ENCODE data around the gene MTMR2. TPM values are rescaled to one million over a fixed set of nuclear protein-coding genes. Genes with fewer than 3 reads are reported as not detected.

The MTMR2 gene
- total and polyA plus RNA-seq, 2 of the 13 experiments (the other 11 are each of a cell fraction or from before 2014, with no cell fraction given) = 12.7 to 22.3 TPM

DNA sequence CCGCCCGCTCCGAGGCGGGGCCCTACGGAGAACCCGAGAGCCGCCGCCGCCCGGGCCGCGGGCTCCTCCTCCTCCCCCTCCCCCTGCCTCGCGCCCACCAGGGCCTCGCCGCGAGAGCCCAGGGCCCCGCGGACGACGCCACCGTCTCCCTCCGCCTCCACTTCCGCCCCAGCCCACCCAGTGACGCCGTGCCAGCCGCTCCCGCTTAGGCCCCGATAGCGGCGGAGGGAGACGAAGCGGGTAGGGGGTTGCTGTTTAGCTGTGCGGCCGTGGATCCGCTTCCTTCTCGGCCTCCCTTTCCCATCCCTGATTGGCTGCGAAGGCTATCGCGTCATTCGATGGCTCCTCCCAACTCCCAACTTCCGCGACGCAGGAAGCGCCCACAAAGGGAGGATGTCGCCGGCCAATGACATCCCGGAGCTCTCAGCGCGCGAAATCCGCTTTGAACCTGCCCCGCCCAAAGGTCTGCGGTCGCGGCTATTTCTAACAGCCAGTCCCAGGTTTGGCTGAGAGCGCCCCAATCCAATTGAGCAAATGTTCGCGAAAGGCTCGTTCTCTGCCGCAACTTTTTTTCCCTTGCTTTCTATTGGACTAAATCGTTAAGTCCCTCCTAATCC is 134.3 kb downstream of the MTMR2 start, which contains the start of gene FAM76B (continued):
- TF ChIP-seq HMG20A (CRISPR knock-in tag; IDR thresholded peaks at IDR 0.05; ENCODE audit: borderline replicate concordance) (no peak; the same call in 1 of the 2 replicates), NFE2L1 (CRISPR knock-in tag; IDR thresholded peaks at IDR 0.05; ENCODE audit: borderline replicate concordance) (no peak), MBD4 (IDR thresholded peaks at IDR 0.05; ENCODE audit: borderline replicate concordance, low read length) (no peak), MIER2 (CRISPR knock-in tag; IDR thresholded peaks at IDR 0.05) (0 out of 2 replicates have a peak, but pooled peaks have one; percentile 38), ZMYM2 (CRISPR knock-in tag; IDR thresholded peaks at IDR 0.05) (no peak), DPF2 (CRISPR knock-in tag; IDR thresholded peaks at IDR 0.05; ENCODE audit: borderline replicate concordance, low read depth) (no peak), ZNF639 (CRISPR knock-in tag; conservative IDR thresholded peaks at IDR 0.05) (peak; percentile 95), PBX2 (CRISPR knock-in tag; IDR thresholded peaks at IDR 0.05) (no peak), ARID2 (CRISPR knock-in tag; IDR thresholded peaks at IDR 0.05; ENCODE audit: borderline replicate concordance) (no peak), KLF9 (CRISPR knock-in tag; IDR thresholded peaks at IDR 0.05; ENCODE audit: low read depth) (0 out of 2 replicates have a peak, but pooled peaks have one; percentile 24), MAFG (CRISPR knock-in tag; IDR thresholded peaks at IDR 0.05) (no peak), KLF6 (CRISPR knock-in tag; IDR thresholded peaks at IDR 0.05) (peak; percentile 96), BATF2 (CRISPR knock-in tag; IDR thresholded peaks at IDR 0.05) (0 out of 2 replicates have a peak, but pooled peaks have one; percentile 88), ZNF572 (CRISPR knock-in tag; IDR thresholded peaks at IDR 0.05) (no peak), ZBTB7B (CRISPR knock-in tag; IDR thresholded peaks at IDR 0.05) (peak; percentile 81), ZNF484 (CRISPR knock-in tag; IDR thresholded peaks at IDR 0.05; ENCODE audit: borderline replicate concordance, low read depth) (no peak), NFRKB (IDR thresholded peaks at IDR 0.05) (no peak), ZNF569 (CRISPR knock-in tag; IDR thresholded peaks at IDR 0.05; ENCODE audit: borderline replicate concordance) (no peak), NR2F6 (IDR thresholded peaks at IDR 0.05) (no peak), NR2F6 (CRISPR knock-in tag; IDR thresholded peaks at IDR 0.05) (peak; percentile 13; the same call in 1 of the 2 replicates), ZNF644 (CRISPR knock-in tag; IDR thresholded peaks at IDR 0.05; ENCODE audit: low read depth) (no peak; the same call in 1 of the 2 replicates)
- TF ChIP-seq, protein P1, sequence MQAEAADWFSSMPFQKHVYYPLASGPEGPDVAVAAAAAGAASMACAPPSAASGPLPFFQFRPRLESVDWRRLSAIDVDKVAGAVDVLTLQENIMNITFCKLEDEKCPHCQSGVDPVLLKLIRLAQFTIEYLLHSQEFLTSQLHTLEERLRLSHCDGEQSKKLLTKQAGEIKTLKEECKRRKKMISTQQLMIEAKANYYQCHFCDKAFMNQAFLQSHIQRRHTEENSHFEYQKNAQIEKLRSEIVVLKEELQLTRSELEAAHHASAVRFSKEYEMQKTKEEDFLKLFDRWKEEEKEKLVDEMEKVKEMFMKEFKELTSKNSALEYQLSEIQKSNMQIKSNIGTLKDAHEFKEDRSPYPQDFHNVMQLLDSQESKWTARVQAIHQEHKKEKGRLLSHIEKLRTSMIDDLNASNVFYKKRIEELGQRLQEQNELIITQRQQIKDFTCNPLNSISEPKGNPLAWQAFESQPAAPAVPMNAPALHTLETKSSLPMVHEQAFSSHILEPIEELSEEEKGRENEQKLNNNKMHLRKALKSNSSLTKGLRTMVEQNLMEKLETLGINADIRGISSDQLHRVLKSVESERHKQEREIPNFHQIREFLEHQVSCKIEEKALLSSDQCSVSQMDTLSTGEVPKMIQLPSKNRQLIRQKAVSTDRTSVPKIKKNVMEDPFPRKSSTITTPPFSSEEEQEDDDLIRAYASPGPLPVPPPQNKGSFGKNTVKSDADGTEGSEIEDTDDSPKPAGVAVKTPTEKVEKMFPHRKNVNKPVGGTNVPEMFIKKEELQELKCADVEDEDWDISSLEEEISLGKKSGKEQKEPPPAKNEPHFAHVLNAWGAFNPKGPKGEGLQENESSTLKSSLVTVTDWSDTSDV (CRISPR knock-in tag; IDR thresholded peaks at IDR 0.05) = peak; percentile 72; the same call in 1 of the 2 replicates
- TF ChIP-seq, protein P2, sequence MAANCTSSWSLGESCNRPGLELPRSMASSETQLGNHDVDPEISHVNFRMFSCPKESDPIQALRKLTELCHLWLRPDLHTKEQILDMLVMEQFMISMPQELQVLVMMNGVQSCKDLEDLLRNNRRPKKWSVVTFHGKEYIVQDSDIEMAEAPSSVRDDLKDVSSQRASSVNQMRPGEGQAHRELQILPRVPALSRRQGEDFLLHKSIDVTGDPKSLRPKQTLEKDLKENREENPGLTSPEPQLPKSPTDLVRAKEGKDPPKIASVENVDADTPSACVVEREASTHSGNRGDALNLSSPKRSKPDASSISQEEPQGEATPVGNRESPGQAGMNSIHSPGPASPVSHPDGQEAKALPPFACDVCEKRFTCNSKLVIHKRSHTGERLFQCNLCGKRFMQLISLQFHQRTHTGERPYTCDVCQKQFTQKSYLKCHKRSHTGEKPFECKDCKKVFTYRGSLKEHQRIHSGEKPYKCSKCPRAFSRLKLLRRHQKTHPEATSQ (CRISPR knock-in tag; IDR thresholded peaks at IDR 0.05; ENCODE audit: borderline replicate concordance) = peak; percentile 89; the same call in 1 of the 2 replicates

All from HepG2 (cell line).